HG03565 (cell line): ENCODE results near the gene PPIA.
"Not testable (repeated sequence)": the region's sequence is repeated elsewhere in the genome, so short reads cannot be mapped to it uniquely, and the experiment has no call there.

Experiments used
- ATAC-seq: cut with Tn5 transposase; IDR thresholded peaks from one replicate; pipeline ENCODE4 v1.9.1; 2021; ENCODE audit warnings: mild to moderate bottlenecking, moderate library complexity; ENCODE audit not compliant: unreplicated experiment

The PPIA gene

DNA sequence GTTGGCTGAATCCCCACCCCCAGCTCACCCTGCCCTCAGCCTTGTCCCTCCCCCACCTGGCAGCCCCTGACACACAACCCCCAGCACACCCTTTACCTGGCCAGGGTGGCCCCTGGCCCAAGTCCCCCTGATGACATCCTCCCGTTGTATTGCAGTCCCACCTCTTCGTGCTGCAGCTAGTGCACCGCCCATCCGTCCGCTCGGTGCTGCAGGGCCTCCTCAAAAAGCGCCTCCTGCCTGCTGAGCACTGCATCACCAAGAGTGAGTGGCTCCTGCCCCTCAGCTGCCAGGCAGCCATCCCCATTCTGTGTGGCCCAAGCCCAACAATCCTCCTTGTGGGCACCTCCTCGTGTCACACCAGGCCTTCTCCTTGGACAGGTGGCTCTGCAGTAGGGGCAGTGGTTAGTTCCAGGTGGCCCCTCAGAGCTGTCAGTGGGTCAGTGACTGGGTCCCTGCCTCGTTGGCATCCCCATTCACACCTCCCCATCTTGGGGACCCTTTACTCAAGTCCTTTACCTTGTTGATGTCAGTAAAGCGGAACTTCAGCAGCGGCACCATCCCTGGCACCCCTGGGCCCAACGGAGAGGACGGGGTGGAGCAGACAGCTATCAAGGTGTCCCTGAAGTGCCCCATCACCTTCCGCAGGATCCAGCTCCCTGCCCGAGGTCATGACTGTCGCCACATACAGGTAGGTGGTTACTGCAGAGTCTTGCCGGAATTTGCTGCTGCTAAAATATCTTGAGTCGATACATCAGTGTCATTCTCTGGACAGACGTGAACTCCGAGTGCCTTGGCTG lies 33.6 kb upstream of the PPIA start:
- no peak for ATAC-seq

DNA sequence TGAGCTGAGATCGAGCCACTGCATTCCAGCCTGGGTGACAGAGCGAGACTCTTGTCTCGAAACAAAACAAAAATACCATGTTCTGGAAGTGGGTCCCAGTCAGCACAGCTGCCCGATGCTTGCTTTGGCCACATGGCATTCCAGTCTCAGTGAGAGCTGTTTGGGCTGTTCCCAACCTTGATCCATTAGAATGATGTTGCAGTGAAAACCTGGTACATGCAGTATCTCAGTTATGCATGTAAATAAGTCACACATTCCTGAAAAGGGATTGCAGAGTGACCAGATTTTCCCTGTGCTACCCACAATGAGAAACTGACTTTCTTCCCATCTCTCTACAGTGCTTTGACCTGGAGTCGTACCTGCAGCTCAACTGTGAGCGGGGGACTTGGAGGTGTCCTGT lies 32.4 kb upstream of the PPIA start:
- ATAC-seq: no peak

DNA sequence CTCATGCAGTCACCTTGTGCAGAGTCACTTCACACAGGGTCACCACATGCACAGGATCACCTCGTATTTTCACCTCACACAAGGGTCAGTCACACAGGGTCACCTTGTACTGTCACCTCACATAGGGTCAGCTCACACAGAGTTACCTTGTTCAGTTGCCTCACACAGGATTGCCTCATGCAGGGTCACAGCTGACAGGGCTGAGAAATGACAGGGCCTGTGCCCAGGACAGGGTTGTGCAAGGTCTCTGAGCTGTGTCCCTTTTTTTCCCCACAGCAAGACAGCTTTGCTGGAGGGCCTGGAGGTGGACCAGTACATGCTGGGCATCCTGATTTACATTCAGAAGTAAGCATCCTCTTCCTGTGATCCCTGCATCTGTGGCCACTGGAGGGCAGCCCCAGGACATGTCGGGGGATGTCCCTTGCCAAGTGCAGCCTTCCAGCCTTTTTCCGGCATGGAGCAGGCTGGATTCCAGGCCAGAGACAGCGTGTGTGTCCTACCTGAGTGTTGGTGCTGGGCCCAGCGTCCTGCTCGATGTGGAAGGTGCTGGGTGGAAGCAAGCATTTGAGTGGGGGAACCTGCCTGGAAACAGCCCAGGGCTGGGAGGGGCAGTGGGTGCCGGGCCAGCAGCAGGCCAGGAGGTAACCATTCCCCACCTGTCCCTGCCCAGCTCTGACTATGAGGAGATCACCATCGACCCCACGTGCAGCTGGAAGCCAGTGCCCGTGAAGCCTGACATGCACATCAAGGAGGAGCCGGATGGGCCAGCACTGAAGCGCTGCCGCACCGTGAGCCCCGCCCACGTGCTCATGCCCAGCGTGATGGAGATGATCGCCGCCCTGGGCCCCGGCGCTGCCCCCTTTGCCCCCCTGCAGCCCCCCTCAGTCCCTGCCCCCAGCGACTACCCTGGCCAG lies 31.6 kb upstream of the PPIA start:
- ATAC-seq: no peak

DNA sequence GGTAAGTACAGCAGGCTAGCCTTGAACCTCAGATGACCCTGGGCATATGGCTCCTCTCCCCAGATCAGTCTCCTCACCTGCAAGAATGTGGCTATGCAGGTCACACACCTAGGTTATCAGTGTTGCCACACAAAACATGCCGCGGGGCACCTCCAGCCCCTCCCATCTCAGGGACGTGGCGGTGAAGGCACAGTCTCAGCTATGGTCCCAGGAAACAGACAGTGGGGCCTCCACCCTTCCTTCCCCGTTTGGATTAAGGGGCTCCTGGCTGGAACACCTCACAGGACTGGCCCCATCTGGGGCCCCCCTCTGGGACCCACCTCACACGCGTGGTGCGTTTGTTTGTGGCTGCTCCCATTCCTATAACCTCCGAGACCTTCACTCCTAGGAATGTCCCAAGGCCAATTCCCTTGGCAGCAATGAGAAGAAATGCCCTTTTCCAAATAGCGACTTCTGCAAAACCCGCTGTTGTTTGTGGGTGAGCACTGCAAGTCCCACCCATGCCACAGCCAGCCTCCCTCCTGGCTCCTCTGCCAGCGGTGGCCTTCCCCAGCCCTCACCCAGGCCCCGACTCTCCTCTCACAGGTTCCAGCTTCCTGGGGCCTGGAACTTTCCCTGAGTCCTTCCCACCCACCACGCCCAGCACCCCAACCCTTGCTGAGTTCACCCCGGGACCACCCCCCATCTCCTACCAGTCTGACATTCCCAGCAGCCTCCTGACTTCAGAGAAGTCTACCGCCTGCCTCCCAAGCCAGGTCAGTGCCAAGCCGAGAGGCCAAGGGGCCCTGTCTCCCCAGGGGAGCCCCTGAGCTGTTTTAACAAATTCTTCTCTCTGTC lies 30.7 kb upstream of the PPIA start:
- no peak for ATAC-seq

DNA sequence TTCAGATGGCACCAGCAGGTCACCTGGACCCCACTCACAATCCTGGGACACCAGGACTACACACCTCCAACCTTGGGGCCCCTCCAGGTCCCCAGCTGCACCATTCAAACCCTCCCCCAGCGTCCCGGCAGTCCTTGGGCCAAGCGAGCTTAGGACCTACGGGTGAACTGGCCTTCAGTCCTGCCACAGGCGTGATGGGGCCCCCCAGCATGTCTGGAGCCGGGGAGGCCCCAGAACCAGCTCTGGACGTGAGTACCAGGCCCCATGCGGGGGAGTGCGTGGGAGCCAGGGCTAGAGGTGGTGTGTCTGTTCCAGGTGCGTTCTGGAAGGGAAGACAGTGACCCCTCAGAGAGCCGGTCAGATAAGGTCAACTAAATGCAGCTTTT lies 30.1 kb upstream of the PPIA start:
- no peak for ATAC-seq

DNA sequence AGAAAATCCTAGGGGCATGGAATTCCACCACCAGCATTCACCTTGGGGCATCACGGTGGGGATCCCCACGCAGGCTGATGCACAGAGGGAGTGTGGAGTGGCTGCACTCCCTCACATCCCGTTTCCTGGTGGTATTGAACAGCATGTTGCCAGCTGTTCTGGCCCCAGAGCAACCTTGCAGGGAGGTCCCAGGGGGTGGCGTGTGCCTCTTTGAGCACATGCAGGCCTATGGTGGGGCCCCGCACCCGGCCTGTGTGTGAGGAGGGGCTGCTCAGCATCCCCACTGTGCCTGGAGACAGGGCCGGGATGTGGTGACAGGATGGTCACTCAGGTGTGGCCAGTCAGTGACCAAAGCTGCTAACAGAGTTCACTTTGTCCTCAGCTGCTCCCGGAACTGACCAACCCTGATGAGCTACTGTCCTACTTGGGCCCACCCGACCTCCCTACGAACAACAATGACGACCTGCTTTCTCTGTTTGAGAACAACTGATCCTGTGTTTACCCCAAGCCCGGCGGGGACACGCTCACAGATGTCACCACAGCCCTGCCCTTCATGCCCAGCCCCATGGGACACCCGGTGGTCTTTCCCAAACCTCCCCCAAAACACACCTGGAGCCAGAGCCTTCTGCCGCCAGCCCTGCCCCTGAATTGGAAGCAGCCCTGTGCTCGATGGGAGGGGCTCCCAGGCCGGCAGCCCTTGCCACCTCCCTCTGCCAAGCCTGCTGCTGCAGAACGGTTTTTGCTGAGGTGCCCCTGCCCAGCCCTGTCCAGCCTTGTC lies 29.2 kb upstream of the PPIA start:
- ATAC-seq: no peak

DNA sequence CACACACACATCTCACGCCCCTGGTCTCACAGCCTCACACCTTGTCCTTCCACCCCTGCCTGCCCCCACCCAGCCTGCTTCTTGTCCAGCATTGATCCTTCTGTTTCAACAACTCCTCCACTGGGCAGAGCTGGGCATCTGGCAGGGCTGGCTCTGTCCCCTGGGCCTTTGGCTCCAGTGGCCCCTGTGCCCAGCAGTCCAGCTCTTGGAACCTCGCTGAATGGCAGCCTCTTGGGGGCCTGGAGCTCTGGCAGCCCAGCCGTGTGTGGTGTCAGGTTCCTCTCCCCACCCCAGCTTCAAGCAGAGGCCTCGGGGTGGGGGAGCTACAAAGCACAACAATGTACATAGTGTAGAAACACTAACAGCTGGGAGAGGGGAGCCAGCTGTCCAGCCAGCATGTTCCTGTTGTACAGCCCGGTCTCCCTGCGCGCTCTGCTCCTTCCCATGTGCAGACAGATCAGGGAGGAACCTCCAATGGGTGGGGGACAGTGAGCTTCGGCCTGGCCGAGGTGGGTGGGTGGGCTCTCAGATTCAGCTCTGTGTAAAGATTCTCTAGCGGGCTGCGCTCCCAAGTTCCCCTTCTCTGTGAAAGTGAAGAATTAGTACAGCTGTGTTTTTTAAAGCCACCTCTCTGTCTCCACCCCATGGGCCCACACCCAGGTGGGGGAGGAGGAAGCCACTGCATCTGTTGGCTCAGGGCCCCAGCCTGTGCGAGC lies 28.4 kb upstream of the PPIA start:
- ATAC-seq: no peak

DNA sequence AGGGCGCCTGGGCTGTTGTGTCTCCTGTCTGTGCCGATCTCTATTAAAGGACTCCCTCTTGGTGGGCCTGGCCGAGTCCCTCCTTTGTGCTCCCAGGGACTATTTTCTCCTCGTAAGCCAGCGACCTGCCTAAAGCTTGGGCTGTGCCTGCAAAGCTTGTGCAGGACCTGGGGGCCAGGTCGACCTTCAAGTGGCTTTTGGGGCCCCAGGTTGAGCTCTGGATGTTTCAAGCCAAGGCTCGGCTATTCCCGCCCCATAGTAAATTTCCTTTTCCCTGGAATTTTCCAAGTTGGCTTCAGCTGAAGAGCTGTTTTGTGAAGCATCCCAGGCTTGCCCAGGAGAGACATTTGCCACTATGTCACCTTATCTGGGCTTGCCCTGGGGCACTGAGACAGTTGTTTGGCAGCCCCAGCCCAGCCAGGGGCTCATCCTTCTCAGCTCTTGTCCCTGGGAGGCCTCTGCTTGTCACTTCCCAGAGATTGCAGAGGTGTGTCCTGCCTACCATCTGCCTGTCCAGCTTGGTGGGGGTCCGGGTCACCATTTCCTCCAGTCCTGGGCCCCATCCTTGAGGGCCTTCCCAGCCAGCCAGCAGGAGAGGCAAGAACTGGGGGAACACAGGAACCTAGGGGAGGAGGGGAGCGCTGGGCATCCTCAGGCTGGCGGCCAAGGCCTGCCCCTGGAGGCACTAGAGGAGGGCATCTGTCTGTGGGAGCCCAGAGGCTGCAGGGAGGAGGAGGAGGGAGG lies 27.7 kb upstream of the PPIA start:
- no peak for ATAC-seq

DNA sequence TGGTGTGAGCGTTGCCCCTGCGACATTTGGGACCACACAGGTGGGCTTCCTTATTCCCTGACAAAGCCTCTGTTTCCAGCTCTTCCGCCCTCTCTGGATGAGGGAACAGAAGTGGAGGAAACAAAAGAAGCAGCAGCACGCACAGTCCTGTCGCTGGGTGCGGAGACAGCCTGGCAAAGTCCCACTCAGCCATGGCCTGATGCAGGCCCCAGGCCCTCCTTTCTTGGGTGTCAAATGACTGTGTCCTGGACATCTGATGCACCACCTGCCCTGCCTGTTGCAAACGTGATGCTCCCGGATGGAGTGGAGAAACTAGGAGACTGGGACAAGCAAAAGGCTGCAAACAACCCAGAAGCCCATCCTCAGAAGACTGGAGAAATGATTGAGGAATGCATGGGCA lies 27.1 kb upstream of the PPIA start:
- ATAC-seq: no peak

DNA sequence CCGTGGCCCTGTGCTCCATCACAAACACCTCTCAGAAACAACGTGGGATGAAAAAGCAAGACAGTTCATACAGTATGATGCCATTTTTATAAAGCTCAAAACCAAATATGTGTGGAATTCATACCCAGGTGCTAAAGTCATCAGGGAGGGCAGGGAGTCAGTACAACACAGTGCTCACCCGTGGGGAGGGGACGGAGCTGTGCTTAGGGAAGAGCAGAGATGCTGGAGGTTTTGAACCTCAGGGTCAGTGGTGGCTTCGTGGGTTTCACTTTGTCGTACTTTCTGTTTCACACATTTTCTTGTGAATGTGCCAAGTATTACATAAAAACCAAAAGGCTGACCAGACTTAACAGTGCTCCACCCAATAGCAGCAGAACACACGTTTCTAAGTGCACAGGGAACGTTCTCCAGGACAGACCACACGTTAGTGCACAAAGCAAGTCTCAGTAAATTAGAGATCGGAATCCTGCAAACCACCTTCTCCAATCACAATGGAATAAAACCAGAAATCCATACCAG lies 26.6 kb upstream of the PPIA start:
- peak; percentile 51 for ATAC-seq

DNA sequence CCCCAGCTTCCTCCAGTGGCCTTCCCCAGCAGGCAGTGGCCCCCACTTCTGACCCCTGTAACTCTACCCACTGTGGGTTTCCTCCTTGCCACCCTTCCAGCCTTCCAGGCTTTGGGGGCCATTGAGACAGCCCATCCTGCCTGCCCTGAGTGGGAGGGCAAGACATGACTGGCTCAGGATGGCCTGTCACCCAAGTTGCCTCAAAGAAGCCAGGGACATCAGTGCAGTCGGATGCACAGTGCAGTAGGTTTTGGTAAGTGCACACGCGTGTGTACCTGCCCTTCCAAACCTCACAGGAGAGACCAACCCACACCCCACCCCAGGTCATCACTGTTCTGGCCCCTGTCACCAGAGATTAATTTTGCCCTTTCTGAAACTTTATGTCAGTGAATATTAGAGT lies 25.1 kb upstream of the PPIA start:
- no peak for ATAC-seq

DNA sequence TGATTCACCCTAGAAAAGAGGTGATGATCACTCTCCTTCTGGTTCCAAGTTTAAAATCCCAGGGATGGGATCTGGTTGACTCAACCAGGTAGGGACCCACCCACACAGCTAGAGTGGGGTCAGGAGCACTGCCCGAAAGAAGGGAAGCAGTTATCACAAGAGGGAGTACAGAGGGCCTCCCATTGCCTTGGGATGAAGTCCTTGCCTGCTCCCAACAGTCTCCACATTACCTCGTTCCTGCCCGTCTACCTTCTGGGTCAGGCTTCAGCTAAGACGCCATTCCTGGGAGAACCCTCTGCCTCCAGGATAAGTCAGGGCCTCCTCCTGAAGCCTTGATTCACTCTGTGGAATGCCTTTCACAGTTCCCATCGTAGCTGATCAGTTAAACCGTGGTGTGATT lies 24.0 kb upstream of the PPIA start:
- no peak for ATAC-seq

DNA sequence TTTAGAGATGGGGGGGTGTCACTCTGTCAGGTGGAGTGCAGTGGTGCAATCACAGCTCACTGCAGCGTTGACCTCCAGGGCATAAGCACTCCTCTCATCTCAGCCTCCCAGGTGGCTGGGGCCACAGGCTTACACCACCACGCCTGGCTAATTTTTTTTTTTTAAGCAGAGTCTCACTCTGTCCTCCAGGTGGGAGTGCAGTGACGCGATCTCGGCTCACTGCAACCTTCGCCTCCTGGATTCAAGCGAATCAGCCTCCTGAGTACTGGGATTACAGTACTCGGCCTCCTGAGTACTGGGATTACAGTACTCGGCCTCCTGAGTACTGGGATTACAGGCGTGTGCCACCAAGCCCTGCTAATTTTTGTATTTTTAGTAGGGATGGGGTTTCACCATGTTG lies 23.6 kb upstream of the PPIA start:
- no peak for ATAC-seq

DNA sequence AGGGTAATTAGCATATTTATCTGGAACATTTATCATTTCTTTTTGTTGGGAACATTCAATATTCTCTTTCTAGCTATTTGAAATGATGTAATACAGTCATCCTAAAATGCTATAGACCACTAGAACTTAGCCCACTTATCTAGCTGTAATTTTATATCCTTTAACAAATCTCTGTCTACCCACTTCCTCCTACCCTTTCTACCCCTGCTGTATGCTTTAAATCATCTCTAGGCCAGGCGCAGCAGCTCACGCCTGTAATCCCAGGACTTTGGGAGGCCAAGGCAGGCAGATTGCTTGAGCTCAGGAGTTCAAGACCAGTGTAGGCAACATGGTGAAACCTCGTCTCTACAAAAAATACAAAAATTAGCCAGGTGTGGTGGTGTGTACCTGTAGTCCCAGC lies 22.0 kb upstream of the PPIA start:
- ATAC-seq: not testable (repeated sequence)

DNA sequence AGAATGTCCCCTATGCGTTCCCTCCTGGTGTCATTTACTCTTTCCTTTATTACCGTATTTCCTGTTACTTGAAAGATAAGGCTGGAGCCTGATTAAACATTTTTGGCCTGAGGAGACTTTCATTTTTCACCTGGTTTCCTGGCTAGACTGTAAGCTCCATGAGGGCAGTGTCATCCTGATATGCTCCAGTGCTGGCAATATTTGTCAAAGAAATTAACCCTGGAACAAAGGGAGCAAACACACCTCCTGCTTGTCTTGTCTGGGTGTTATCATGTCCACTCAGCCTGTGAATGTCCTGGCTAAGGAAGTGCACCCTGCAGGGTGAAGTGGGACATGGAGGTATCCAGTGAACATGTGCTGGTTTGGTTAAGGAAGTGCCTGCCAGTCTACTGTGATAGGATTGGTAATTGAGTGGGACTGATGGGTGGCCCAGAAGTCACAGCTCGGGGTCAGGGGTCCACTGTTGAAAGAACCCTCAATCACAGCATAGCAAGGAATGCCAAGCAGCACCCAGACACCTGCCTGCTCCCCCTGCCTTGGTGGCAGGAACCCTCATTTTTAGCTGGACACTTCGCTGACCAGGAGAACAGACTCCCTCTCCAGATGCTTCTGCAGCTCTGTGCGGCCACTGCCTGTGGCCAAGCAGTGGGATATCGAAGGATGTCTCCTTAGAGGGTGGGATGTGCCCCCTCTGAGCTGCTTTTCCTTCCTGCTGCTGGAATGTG lies 20.9 kb upstream of the PPIA start:
- no peak for ATAC-seq

DNA sequence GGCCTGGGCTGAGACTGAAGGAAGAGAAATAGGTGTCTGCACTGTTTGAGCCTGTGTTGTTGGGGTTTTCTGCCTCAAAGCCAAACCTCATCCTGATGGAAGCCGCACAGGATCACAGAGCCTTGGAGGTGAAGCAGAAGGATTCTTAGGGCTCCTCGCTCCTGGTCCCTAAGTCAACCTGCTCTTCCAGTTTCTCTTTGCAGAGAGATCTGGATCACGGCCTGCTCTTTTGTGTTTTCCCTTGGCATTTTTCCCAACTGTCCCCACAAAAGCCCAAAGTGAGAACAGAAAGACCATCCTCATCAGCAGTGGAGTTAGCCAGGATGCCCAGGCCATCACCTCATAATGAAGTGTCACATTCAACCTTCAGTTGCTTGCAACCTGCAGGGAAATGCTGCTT lies 20.3 kb upstream of the PPIA start:
- ATAC-seq: no peak

DNA sequence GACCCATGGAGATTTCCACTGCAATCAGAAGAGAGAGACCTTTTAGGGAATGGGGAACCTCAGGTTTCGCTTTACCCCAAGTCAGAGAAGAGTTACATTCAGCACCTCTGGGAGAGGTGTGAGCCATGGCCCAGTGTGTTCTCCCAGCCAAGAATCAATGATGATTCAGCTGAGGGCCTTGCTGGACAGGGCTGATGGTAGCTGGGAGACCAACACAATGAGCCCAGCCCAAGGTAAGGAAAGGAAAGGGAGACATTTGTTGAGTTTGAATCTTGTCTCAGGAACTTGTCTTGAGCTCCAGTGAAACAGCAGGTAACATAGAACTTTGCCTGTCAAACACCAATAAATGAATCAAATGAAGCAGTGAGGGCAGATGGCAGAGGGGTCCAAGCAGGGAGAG lies 14.0 kb upstream of the PPIA start:
- ATAC-seq: no peak

DNA sequence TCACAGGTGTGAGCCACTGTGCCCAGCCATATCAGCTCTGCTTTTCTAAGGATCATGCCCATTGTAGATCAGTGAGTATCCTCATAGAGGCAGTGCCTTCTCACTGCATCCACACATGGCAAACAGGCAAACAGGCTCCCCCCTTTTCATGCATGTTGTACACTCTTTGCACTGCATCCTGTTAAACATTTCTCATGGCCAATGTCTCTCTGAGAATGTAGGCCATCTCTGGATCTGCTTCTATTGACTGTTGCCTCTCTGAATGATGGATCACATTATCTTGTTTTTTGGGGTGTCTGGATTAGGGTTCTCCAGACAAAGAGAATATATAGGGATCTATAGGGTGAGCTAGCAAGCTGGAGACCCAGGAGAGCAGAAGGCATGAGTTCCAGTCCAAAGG lies 13.1 kb upstream of the PPIA start:
- ATAC-seq: no peak
